Progenitor cell of endocrine pancreas (in vitro differentiated cells): ENCODE measurements around the gene FBXO40. TPM values are rescaled to one million over a fixed set of nuclear protein-coding genes. Genes with fewer than 3 reads are reported as not detected.
"Not testable (repeated sequence)": the region's sequence is repeated elsewhere in the genome, so short reads cannot be mapped to it uniquely, and the experiment has no call there.

ENCODE experiments used
- DNase-seq: peaks from one replicate; pipeline ENCODE4 v3.0.0; 2021; ENCODE audit warnings: low spot score; ENCODE audit not compliant: unreplicated experiment
- H3K27ac Mint-ChIP-seq: 2 replicates; pipeline ENCODE4 v1.8.0; 2021; ENCODE audit warnings: mild to moderate bottlenecking, moderate library complexity, mixed read lengths
- H3K27me3 Mint-ChIP-seq: 2 replicates; pipeline ENCODE4 v1.8.0; 2021; ENCODE audit warnings: mixed read lengths
- H3K36me3 Mint-ChIP-seq: 2 replicates; pipeline ENCODE4 v1.8.0; 2022; ENCODE audit warnings: mixed read lengths; ENCODE audit not compliant: insufficient read depth
- H3K4me1 Mint-ChIP-seq: 2 replicates; pipeline ENCODE4 v1.8.0; 2021; ENCODE audit warnings: low read depth, mixed read lengths
- H3K4me3 Mint-ChIP-seq: 2 replicates; pipeline ENCODE4 v1.8.0; 2021; ENCODE audit warnings: low read depth, mild to moderate bottlenecking, moderate library complexity, mixed read lengths
- H3K9me3 Mint-ChIP-seq: 2 replicates; pipeline ENCODE4 v1.8.0; 2021; ENCODE audit warnings: low read depth, mixed read lengths
- CTCF ChIP-seq: fragments of 200-600 bp; sonication (generic); IDR thresholded peaks from one replicate; pipeline ENCODE4 v1.5.0; 2021; ENCODE audit warnings: antibody characterized with exemption, mild to moderate bottlenecking; ENCODE audit not compliant: unreplicated experiment
- total RNA-seq: library from RNA; stranded (reverse); gene quantifications from 2 replicates; pipeline ENCODE4 v1.2.1, GENCODE V29; 2021

Gene FBXO40
- total RNA-seq, 1 donor from 2014 or later = not detected

GRCh38 chr3:121574449-121574848, 18.7 kb upstream of the FBXO40 start:
- Mint-ChIP-seq H3K9me3 (no peaks in the 10 kb centered on the region), H3K27ac (peak overlapping the region; percentile 78), H3K4me1 (no peaks in the 10 kb centered on the region), H3K36me3 (no peaks in the 10 kb centered on the region), H3K27me3 (no peaks in the 10 kb centered on the region), H3K4me3 (no peak overlapping the region)
- no peak for DNase-seq
- no peak for TF ChIP-seq CTCF

- Mint-ChIP-seq H3K27me3 (peaks cover 14% of the 10 kb centered on the region), H3K27ac (no peak overlapping the region), H3K9me3 (no peaks in the 10 kb centered on the region), H3K4me3 (no peak overlapping the region), H3K4me1 (no peaks in the 10 kb centered on the region), H3K36me3 (no peaks in the 10 kb centered on the region)
- TF ChIP-seq CTCF = no peak
- DNase-seq = no peak
Observed at GRCh38 chr3:121581691-121582090, 11.5 kb upstream of the FBXO40 start.

- no peak for DNase-seq
- Mint-ChIP-seq H3K27me3 (peaks cover 14% of the 10 kb centered on the region), H3K27ac (no peak overlapping the region), H3K4me1 (no peaks in the 10 kb centered on the region), H3K36me3 (no peaks in the 10 kb centered on the region), H3K4me3 (no peak overlapping the region), H3K9me3 (no peaks in the 10 kb centered on the region)
- TF ChIP-seq CTCF = no peak
Observed at GRCh38 chr3:121584418-121584817, 8.8 kb upstream of the FBXO40 start.

- not testable (repeated sequence) for H3K4me1 Mint-ChIP-seq, H3K27ac Mint-ChIP-seq, H3K9me3 Mint-ChIP-seq, H3K4me3 Mint-ChIP-seq, DNase-seq, H3K36me3 Mint-ChIP-seq
- peaks cover 23% of the 10 kb centered on the region for H3K27me3 Mint-ChIP-seq
Observed at GRCh38 chr3:121593806-121594205, 627 bp downstream of the FBXO40 start.

GRCh38 chr3:121594850-121595249, 1.7 kb downstream of the FBXO40 start:
- DNase-seq = no peak
- Mint-ChIP-seq H3K36me3 (no peaks in the 10 kb centered on the region), H3K27me3 (peaks cover 23% of the 10 kb centered on the region), H3K4me1 (peaks cover 3% of the 10 kb centered on the region), H3K27ac (no peak overlapping the region), H3K4me3 (no peak overlapping the region), H3K9me3 (no peaks in the 10 kb centered on the region)
- no peak for TF ChIP-seq CTCF

- Mint-ChIP-seq H3K4me3 (no peak overlapping the region), H3K9me3 (no peaks in the 10 kb centered on the region), H3K27me3 (peaks cover 23% of the 10 kb centered on the region), H3K27ac (no peak overlapping the region), H3K36me3 (no peaks in the 10 kb centered on the region), H3K4me1 (peaks cover 3% of the 10 kb centered on the region)
- DNase-seq = no peak
- no peak for TF ChIP-seq CTCF
Observed at GRCh38 chr3:121595765-121596406, 2.7 kb downstream of the FBXO40 start.
